Activated CD8-positive, alpha-beta T cell treated with anti-CD3 and anti-CD28 coated beads for 36 hours (primary cell): ENCODE measurements around the gene AFF1. TPM values are rescaled to one million over a fixed set of nuclear protein-coding genes. Genes with fewer than 3 reads are reported as not detected.

Source experiments
- ATAC-seq: fragments of 200-7000 bp; cut with Tn5 transposase; one replicate; pipeline ENCODE4 v1.10.0; 2021; ENCODE audit warnings: mild to moderate bottlenecking, moderate library complexity
- CTCF ChIA-PET: fragments of 350-600 bp; sonication (Branson Sonifier 250); formaldehyde crosslinking; loops from one replicate; lab custom pipeline; 2021; ENCODE audit warnings: antibody characterized with exemption; lab: Charles Lee
- POLR2A ChIA-PET: fragments of 350-600 bp; sonication (Branson Sonifier 250); formaldehyde crosslinking; loops from one replicate; lab custom pipeline; 2021; ENCODE audit warnings: antibody characterized with exemption; lab: Charles Lee
- DNase-seq: peaks from one replicate; pipeline ENCODE4 v3.0.0-alpha.2; 2020
- H3K27ac Mint-ChIP-seq: one replicate; pipeline ENCODE4 v1.8.0; 2021; ENCODE audit warnings: mild to moderate bottlenecking, mixed read lengths
- H3K27me3 Mint-ChIP-seq: one replicate; pipeline ENCODE4 v1.8.0; 2021; ENCODE audit warnings: mixed read lengths
- H3K36me3 Mint-ChIP-seq: one replicate; pipeline ENCODE4 v1.8.0; 2021; ENCODE audit warnings: low read depth, mixed read lengths
- H3K4me1 Mint-ChIP-seq: one replicate; pipeline ENCODE4 v1.8.0; 2021; ENCODE audit warnings: low read depth, mixed read lengths
- H3K4me3 Mint-ChIP-seq: one replicate; pipeline ENCODE4 v1.8.0; 2021; ENCODE audit warnings: mild to moderate bottlenecking, moderate library complexity, mixed read lengths
- H3K9me3 Mint-ChIP-seq: one replicate; pipeline ENCODE4 v1.8.0; 2021; ENCODE audit warnings: mixed read lengths
- intact Hi-C: fragments of 100-400 bp; cut with micrococcal nuclease; formaldehyde crosslinking; loops from one replicate; pipeline ENCODE4 v1.10.0; 2022
- total RNA-seq, 2 experiments: library from RNA; stranded (reverse); gene quantifications; one replicate each; pipeline ENCODE4 v1.2.3, GENCODE V29; 2021
- TF ChIP-seq, protein P1 (sequence below): fragments of 200-600 bp; IDR thresholded peaks from one replicate; pipeline ENCODE4 v1.8.0; 2022; ENCODE audit warnings: antibody characterized with exemption, mild to moderate bottlenecking

Gene AFF1
- total RNA-seq, 2 experiments from 2014 or later: 40.3 to 45.4 TPM

DNA sequence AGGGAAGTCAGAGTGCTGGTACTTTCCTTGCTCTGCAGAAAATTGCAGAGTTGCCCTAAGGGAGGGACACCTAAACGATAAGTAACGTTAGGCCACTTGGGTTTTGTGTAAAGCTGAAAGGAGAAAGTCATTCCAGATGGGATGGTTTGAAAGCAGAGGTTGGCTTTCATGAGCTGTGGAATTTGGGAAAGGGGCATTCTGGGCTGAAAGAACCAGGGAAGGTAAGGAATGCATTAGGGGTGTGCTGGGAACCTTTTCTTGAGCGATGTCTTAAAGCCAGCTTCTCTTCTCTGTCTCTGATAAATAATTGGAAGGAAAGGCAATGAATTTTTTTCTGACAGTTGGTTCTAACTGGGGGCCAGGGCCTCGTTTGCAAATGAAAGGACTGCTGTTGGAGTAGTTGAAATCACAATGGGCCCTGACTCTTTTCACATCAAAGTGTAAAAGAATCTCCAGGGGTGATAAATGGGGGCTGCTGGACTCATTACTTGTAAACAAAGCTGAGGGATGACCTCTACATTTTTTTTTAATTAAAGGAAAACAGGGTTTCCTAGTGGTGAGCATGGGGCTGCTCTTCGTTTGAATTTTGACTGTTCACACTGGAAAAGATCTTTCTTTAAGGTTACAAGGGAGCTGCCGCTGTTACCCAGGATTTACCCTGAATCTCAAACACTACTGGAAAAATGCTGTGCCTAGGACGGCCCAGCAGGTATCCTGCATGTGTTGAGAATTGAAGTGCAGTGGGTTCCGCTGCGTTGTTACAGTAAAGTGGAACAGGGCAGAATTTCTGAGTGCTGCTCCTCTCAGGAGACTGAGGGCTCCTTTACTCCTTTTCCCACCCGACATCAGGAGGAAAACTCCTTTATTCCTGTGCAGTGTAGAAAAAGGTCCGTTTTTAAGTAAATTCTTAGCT, 25.0 kb downstream of the AFF1 start:
- TF ChIP-seq, protein P1, sequence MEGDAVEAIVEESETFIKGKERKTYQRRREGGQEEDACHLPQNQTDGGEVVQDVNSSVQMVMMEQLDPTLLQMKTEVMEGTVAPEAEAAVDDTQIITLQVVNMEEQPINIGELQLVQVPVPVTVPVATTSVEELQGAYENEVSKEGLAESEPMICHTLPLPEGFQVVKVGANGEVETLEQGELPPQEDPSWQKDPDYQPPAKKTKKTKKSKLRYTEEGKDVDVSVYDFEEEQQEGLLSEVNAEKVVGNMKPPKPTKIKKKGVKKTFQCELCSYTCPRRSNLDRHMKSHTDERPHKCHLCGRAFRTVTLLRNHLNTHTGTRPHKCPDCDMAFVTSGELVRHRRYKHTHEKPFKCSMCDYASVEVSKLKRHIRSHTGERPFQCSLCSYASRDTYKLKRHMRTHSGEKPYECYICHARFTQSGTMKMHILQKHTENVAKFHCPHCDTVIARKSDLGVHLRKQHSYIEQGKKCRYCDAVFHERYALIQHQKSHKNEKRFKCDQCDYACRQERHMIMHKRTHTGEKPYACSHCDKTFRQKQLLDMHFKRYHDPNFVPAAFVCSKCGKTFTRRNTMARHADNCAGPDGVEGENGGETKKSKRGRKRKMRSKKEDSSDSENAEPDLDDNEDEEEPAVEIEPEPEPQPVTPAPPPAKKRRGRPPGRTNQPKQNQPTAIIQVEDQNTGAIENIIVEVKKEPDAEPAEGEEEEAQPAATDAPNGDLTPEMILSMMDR: no peak
- peaks cover 52% of the 10 kb centered on the region for H3K4me1 Mint-ChIP-seq
- intact Hi-C loops: no loop called here
- no peak overlapping the region for H3K4me3 Mint-ChIP-seq
- CTCF ChIA-PET: interaction anchor here (0.9 to 2.0 kb wide), 2 partner anchors 11 to 37 kb away, joined by 4 to 6 read pairs; no protein-coding TSS in a partner anchor
- H3K36me3 Mint-ChIP-seq: peaks cover 16% of the 10 kb centered on the region
- no peak for DNase-seq
- H3K27me3 Mint-ChIP-seq: no peaks in the 10 kb centered on the region
- no peak for ATAC-seq
- POLR2A ChIA-PET: interaction anchor here (0.7 to 3.2 kb wide), 3 partner anchors 11 to 46 kb away, joined by 3 to 14 read pairs (median 3); no protein-coding TSS in a partner anchor
- H3K9me3 Mint-ChIP-seq: no peaks in the 10 kb centered on the region
- H3K27ac Mint-ChIP-seq: no peak overlapping the region

DNA sequence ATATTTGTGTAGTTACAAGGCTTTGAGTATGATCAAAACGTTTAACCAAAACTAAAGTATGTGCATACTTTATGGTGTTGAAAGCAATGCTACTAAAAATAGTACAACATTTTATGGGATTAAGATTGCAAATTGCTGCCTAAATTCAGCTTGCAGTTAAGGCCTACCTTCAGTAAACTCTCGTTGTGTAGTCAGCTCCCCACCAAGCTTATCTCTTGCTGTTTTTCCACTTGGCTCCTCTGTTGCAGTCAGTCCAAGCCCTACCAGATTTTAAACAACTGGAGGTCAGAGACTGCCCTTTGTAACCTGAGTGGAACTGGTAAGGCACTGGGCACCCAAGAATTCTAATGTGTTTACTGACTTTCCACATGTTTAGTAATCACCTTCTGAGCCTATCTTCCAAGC, 25.7 kb downstream of the AFF1 start:
- TF ChIP-seq, protein P1: no peak
- DNase-seq: no peak
- intact Hi-C loops: no loop called here
- ChIA-PET POLR2A (interaction anchor here (0.7 to 3.2 kb wide), 3 partner anchors 10 to 46 kb away, joined by 3 to 14 read pairs (median 3); no protein-coding TSS in a partner anchor), CTCF (interaction anchor here (0.7 to 2.0 kb wide), 3 partner anchors 11 to 133 kb away, joined by 3 to 6 read pairs (median 4); no protein-coding TSS in a partner anchor)
- Mint-ChIP-seq H3K27ac (no peak overlapping the region), H3K4me1 (peaks cover 57% of the 10 kb centered on the region), H3K36me3 (peaks cover 16% of the 10 kb centered on the region), H3K4me3 (no peak overlapping the region), H3K9me3 (no peaks in the 10 kb centered on the region), H3K27me3 (no peaks in the 10 kb centered on the region)
- ATAC-seq: no peak

- TF ChIP-seq, protein P1: no peak
- CTCF ChIA-PET: interaction anchor here (0.7 to 2.0 kb wide), 2 partner anchors 38 to 133 kb away, joined by 3 to 6 read pairs; no protein-coding TSS in a partner anchor
- H3K4me1 Mint-ChIP-seq: peaks cover 51% of the 10 kb centered on the region
- ATAC-seq (no peak), DNase-seq (no peak)
- peak overlapping the region; percentile 16 for H3K27ac Mint-ChIP-seq
- H3K9me3 Mint-ChIP-seq: no peaks in the 10 kb centered on the region
- H3K36me3 Mint-ChIP-seq: peaks cover 16% of the 10 kb centered on the region
- no peaks in the 10 kb centered on the region for H3K27me3 Mint-ChIP-seq
- intact Hi-C loops: no loop called here
- H3K4me3 Mint-ChIP-seq: no peak overlapping the region
- POLR2A ChIA-PET: interaction anchor here (1.3 to 3.2 kb wide), 2 partner anchors 22 to 45 kb away, joined by 3 to 14 read pairs; no protein-coding TSS in a partner anchor
These were observed 26.3 kb downstream of the AFF1 start for GRCh38 chr4:86961116-86961515.

DNA sequence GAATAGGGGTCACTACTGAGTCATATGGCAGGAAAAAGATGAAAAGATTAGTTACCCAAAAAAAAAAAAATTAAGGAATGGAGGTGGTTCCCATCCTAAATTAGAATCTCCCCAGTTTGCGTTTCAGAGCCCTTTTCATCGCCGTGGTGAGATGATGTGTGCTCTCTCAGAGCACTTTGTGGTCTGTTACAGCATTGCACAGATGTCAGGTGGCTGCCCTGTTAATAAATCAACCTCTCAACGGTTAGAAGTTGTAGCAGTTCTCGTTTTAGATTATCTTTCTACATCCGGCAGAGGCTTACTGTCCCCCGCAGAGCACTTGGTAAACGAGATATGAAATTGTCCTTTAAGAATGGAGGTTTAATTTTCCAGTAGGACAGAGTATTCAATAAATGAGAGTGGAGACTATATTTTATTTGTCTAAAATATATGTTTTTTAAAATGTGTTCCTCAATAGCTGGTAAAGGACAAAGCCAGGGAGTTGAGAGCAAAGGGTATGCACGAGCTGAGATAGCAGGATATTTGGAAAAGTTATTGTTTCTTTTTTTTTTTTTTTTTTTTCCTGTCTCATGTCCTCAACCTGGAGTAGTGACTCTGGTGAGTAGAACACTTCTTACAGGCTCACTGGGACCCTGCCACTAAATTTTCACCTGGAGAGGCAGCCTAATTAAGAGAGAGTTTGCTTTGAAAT, 26.9 kb downstream of the AFF1 start:
- CTCF ChIA-PET: interaction anchor here (0.7 kb wide), 1 partner anchor 132 kb away, joined by 3 read pairs; no protein-coding TSS in a partner anchor
- intact Hi-C loops: no loop called here
- H3K36me3 Mint-ChIP-seq: peaks cover 13% of the 10 kb centered on the region

More for the DNA sequence above, 26.9 kb downstream of the AFF1 start:
- Mint-ChIP-seq H3K4me1 (peaks cover 45% of the 10 kb centered on the region), H3K27me3 (no peaks in the 10 kb centered on the region), H3K9me3 (no peaks in the 10 kb centered on the region), H3K4me3 (no peak overlapping the region), H3K27ac (peak overlapping the region; percentile 16)
- TF ChIP-seq, protein P1: no peak
- POLR2A ChIA-PET: interaction anchor here (1.3 to 3.2 kb wide), 2 partner anchors 22 to 45 kb away, joined by 3 to 14 read pairs; no protein-coding TSS in a partner anchor
- peak; percentile 85 for ATAC-seq
- peak; percentile 36 for DNase-seq
